UCSD-AML1 (cell line): ENCODE data around the gene ASXL1.

Experiments
- DNase-seq: peaks from one replicate; lab custom pipeline; 2025; ENCODE audit not compliant: unreplicated experiment; lab: John Stamatoyannopoulos, UW

ASXL1 gene

DNA sequence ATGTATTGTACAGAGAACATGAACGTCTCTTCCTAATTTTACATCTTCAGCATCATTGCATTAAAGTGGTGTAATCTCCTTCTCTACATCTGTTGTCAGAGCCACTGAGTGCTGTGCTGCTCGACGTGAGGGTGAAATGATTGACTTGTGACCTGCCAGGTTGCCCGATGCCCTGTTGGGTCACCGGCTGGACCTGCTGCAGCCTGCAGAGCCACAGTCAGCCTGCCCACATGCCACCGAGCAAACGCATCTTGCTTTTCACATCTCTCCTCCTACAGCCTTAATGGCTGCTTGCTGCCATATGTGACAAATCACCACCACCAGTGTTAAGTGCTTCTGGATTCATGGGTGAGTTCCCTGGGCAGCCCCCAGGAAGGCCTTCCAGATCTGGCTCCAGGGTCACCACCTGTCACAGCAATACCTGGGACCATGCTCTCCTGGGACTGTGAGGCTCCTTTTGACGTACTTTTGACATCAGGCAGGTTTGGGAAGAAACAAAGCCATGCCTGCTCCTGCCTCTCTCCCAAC, 80.3 kb downstream of the ASXL1 start:
- no peak for DNase-seq

- DNase-seq = no peak
Measured at GRCh38 chr20:32439132-32439829, 81.2 kb downstream of the ASXL1 start.

DNA sequence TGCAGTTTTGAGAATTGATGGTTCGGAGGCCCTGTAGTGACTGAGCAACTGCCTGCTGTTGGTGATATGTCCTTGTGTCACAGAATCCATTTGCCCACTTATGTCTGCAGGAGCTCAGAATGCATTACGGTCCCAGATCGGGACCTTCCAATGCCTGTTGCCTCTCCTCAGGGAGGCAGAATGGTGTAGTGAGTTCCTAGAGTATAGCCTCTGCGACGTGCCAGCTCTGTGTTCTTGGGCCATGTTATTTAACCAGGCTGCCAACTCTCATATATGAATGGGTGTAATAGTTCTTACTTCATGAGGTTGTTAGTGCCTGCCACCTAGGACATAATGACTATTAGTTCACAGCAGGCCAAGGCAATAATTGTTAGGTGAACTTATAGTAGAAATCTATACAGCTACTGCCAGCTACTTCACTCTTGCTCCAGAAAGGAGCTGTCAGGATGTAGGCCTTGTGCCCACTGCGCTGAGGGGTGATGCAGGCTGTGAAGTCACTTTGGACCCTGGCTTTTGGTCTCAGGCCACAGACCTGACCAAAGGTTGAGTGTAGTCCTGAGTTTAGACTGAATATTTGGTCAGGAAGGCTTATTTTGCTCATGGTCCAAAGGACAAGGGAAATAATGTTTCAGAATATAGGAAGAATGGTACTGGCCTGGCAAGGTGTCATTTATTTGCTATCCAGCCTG, 82.1 kb downstream of the ASXL1 start:
- no peak for DNase-seq

- DNase-seq = no peak
Measured at GRCh38 chr20:32440758-32441078, 82.6 kb downstream of the ASXL1 start.

GRCh38 chr20:32441638-32442037, 83.5 kb downstream of the ASXL1 start:
- no peak for DNase-seq

DNA sequence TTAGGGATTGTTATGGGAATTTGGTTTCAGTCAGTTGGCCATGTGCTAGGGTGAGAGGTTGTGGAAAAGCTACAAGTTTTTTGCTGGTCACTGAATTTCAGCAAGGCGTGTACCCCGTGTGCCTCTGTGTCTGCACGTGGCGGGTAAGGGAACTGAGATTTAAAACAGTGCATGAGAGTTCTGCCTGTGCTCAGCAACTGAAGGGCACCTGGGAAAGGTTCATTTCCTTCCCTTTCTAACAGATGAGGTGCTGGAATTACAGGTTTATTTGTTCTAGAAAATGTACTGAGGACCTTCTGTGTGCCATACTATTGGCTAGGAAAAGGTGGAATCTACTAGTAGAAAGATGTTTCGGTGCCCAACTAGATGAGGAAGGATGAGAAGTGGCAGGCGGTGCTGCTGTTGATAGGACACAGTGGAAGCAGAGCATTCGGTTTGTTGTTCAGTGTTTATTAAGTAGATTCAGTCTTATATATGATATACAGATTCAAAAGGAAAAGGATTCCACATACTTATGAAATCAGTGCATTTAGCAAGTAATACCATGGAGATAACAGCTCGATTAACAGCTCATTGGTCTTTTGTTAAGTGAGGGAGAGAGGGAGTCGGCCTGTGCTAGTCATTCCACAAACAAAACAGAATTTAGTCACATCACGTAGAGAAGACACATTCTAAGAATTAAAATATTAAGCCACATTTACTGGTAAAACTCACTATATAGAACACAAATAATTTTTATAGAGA, 84.7 kb downstream of the ASXL1 start:
- DNase-seq = no peak

GRCh38 chr20:32443386-32443974, 85.3 kb downstream of the ASXL1 start:
- no peak for DNase-seq

GRCh38 chr20:32444474-32445220, 86.5 kb downstream of the ASXL1 start:
- DNase-seq = no peak

GRCh38 chr20:32445539-32446273, 87.6 kb downstream of the ASXL1 start:
- no peak for DNase-seq

DNA sequence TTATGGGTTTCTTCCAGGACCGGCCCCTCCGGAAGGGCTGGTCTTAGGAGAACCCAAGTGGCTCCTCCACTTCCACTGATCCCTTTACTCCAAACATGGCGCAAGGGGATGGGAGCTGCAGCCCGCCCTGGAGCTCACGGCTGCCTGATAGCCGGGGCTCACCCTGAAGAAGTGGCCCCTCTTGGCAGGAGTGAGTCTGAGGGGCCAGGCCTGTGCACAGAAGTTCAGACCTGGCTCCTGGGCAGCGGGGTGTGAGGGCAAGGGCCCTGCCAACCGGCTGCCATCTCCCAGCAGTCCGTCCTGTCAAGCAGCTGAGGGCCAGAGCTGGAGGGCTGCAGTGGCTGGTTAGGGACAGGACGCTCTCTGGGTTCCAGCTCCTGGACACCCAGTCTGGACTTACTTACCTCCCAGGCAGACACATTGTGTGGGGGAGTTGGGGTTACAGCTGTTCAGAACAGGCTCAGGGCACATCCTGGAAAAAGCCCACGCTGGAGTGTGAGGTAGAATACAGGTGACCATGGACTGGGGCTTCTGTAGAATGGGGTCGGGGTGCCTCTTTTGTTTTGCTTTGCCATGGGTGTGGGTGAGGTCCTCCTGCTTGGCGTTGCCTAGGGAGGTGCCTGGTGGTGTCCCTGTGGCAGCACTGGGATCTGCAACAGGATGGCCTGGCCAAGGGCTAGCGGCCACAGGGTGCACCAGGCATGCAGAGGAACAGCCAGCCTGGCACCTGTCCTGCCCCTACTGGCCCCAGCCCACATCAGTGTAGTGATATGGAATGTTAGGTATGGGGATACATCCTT, 88.4 kb downstream of the ASXL1 start:
- no peak for DNase-seq

DNA sequence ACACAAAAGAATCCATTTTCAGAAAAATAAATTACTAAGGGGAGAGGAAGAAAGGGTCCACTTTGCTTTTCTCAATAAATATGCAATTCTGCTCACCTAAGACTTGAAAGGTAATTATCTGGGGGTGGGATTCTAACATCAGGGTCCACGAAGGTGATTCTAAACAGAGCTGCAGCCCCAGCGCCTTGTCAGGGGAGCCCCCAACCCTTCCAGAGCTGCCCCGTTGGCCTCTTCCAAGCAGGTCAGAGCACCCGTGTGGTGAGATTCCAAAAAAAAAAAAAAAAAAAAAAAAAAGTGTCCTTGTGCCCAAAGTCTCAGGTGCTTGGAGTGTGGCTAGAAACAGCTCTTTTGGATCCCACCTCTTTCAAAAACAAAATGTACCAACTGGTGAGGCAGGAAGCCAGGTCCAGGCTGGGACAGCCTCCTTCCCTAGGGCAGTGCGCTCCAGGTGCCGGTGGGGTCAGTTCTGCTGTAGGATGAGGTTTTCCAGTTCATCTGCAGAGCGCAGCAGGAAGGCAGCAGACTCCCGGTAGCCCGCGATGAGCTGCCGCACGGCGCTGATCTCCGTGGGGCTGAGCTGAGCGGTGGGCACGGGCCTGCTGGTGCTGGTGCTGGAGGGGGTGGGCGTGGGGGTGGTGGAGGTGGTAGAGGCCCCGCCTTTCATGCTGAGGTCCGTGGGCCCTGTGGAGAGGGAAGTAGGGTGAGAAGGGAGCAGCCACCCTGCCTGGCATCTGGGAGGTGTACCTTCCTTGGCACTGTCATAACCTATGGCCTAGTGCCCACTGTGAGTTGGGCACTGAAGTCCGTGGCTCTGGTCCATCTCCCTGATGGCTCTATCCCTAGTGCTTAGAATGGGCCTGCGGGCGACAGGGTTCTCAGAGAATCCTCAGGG, 89.3 kb downstream of the ASXL1 start:
- no peak for DNase-seq

GRCh38 chr20:32448306-32449056, 90.3 kb downstream of the ASXL1 start:
- no peak for DNase-seq

DNA sequence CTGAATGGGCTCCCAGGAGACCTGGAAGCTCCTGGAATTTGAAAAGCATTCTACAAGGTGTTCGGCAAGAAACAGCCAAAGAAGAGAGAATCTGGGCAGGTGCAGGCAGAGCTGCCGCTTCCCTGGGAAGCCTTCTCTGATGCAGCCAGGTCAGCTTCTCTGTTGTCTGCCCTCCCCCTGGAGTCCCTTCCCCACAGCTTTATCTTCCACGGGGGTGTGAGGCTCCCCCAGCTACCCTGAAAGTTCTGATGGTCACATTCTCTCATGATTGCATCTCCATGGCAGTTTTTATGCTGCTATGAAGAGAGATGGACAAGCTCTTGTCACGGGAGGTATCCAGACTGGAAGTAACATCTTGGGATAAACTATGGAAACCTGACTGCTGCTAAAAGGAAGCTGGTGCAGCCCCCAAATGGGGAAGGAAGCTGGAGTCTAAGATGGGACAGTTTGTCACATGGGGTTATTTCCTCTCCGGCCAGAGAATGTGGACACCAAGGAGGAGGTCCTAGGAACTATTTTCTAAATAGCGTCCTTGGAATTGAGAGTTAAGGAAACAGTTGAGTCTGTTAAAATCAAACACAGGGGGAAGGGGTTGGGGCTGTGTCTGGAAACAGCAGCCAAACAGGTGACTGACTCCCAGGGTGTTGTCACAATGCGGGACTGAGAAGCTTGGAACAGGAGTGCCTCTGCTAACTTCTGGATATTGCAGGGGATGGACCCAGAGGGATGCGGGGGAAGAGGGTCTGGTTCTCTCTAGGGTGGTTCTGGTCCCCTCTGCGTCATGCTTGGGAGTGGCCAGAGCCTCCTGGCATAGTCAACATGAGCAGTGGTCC, 91.1 kb downstream of the ASXL1 start:
- no peak for DNase-seq

- no peak for DNase-seq
Measured at GRCh38 chr20:32449890-32450401, 91.8 kb downstream of the ASXL1 start.

DNA sequence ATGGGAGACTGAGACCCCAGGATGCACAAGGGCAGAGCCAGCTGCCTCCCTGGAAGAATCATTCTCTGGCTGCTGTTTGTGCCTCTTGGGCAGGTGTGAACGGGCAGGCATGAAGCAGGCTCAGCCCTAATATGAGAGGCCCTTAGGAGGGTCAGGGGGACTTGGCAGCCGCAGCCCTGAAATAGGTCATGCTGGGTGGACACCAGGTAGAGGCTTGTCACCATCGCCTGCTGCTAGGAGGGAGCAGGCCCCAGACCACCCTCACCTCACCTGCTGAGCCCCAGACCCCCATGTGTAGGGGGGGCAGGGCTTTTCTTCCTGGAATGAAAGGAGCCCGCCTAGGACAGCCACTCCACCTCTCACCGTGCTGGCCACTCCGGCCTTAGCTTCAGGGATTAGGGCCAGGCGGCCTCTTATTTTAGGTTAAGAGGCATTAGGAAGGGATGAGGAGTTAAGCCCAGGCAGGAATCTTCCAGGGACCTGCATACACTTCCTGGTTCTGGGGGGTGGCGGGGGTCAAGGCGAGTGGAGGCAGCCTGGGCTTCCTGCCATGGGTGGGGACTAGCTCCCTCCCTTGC, 92.4 kb downstream of the ASXL1 start:
- no peak for DNase-seq

GRCh38 chr20:32451340-32451681, 93.2 kb downstream of the ASXL1 start:
- no peak for DNase-seq
